ENCODE data around the gene ITGA5.
A peak's percentile ranks its signal among the peaks of the same experiment; 100 is the strongest.

The ITGA5 gene

DNA sequence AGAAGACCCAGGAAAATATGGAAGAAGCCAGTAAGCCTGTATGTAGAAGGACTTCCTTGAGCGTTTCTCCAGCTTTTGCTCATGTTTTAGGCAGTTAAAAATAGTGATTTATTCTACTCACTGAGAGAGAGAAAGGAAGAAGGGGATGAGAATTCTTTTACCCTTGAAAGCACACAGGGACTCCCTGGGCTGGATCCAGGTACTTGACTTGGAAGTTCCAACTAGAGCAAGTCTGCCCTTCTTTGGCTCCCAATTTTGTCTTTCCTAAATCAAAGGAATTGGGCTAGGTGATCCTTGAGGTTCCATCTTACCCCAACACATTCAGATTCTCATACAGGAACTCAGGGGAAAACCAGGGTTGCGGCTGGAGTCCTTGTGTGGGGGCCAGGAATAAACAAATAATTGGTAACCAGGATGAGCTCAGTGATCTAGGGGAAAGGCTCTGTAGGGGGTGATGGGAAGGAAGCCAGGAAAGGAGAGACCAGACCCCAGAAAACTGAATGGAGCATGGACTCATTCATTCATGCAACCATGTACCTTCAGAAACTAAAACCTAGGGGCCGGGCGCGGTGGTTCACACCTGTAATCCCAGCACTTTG lies 11.5 kb upstream of the ITGA5 start:
- DNase-seq: no peak

DNA sequence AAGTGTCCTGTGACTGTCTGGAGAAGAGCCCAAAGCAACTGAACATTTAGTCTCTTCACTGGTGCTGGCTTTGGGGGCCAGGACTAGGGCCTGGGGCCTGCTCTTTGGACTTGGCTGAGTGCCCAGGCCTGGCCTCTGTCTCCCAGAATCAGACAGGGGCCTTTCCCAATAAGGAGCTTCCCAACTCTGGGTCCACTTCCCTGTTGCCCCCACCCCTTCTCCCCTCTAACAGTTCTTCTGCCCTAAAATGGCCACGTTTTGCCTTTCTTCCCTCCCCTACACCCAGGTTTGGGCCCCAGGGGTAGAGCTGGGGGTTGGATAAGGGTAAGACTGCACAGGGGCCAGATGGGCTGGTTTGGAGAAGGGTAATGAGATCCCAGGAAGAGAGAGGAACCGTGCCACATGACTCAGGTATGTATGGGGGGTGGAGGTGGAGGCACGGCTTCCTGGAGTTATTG lies 10.0 kb upstream of the ITGA5 start:
- no peak for DNase-seq

DNA sequence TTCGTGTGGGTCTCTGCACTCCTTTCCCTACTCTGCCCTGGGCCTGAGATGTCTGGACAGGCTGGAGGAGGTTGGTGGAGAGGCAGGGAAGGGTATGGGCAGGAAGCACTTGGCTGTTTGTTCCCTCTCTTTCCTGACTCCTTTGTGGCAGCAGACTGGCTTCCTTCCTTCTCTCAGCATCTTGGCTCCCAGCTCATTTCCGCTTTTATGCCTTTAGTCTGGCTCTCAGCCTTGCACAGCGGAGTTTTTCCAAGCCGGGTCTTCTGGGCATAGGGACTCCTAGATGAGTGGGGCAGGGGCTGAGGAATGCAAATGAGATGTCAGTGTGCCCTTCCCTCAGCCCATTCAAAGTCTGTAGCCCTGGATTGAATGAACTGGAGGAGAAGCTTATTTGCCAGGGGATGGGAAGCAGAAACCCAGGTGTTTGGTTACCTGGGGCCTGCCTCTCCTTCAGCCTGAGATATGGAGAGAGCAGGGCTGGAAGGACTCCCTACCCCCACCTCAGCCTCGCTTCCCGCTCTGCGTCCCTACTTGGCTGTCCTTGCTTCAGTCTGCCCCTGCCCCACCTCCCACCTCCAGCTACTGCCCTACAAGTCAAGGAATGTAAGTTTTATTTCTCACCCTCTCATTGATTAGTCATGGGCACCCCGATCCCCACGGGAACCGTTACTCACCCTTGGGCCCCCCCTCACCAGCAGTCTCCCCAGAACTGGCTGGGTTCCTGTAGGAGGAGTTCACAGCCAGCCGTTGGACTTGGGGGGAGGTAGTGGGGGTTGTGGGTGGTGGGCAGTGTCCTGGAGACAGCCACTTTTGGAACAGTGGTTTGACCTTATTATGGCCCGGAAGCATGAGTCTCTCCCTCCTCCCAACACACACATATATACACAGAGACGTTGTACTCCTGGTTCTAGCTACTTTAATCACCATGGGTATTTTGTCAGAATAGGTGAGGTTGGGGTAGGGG lies 9.3 kb upstream of the ITGA5 start:
- DNase-seq: no peak

DNA sequence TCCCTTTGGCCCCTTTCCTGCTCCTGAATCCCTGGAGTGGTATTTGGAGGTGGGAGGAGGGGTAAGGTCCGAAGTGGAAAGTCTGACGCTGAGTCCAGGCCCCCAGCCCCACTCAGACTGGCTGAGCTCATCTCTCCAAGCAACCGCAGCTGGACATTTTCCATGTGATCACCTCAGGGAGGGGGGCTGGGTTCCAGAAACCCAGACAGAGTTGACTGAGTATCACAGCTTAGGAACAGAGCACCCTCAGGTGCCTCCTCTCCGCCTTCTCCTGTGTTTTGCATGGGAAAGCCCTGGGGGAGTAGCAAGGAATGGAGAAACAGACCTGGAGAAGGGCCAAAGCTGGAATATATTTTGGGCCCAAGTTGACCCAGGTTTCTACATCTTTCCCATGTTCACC lies 8.0 kb upstream of the ITGA5 start:
- DNase-seq: no peak

DNA sequence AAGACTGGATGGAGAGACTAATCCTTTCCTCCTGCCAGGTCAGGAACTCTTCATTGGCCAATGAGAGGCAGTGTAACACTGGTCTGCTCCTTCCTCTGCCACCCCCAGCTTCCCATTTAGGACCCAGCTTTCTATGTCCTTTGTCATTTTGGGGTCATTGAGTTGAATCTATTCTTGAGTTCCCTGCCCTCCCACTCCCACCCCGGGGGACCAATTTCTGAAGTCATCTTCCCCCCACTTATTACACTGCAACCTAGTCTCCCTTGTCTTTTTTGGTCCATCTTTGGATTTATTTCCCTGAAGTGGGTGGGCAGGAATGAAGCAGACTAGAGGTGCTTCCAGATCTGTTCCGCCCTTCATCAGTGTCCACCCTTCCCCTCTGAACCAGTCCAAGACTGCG lies 7.6 kb upstream of the ITGA5 start:
- DNase-seq: no peak

DNA sequence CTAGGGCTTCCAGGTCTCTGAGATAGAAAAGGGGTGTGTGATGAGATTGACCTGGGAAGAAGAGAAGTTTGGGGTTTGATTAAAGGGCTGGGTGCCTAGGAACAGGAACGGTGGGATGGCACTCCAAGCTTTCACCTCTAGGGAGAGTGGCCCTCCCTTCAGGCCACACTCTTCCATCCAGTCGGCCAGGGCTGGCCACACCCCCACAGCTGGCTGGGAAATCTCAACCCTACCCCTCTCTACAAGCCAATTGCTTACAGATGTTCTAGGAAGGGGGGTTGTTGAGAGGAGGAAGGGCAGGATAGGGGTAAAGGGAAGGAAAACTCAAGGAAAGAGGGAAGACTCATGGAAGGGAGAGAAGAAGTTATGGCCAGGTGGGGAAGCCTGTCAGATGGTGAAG lies 6.6 kb upstream of the ITGA5 start:
- no peak for DNase-seq

DNA sequence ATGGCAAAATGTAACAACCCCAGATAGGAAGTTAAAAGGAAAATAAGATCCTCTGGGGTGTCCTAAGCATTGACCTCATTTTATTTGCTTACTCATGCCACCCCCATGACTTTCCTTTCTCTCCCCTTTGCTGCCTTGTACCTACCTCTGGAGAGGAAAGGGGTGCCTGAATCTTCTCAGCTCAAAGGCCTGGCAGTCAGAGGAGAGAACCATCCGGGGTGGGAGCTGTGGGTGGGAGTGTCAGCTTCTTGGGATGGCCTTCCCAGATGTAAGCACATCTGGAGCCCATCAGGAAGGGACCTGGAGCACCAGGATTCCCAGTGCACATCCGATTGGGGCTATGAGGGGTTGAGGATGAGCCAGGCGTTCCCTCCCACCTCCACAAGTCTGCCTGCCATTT lies 5.2 kb upstream of the ITGA5 start:
- no peak for DNase-seq

DNA sequence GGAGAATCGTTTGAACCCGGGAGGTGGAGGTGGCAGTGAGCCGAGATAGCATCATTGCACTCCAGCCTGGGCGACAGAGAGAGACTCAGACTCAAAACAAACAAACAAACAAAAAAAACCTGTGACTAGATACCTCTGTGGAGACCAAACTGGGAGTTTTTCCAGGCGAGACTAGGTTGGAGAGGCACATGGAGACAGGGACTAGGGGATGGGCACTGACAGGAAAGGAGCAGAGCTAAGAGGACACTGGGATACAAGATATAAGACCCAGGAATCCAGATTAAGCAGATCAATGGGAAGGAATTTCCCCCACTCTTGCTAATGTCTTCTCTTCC lies 4.7 kb upstream of the ITGA5 start:
- DNase-seq: no peak

DNA sequence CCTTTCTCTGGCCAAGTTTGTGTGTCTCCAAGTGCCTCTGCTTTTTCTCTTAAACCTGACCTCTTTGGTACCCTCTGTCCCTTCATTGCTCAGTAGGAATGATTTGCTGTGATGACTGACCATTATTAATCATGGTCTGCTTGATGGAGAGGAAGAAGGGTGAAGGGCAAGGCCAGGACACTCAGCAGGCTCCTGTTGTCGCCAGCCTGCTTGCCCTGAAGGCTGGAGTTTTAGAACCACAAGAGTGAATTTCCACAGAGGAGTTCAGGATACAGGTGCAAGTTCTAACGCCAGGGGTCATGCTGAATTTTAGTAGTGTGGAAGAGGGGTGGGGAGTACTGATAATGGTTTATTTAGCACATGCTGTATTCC lies 2.8 kb upstream of the ITGA5 start:
- DNase-seq: no peak

DNA sequence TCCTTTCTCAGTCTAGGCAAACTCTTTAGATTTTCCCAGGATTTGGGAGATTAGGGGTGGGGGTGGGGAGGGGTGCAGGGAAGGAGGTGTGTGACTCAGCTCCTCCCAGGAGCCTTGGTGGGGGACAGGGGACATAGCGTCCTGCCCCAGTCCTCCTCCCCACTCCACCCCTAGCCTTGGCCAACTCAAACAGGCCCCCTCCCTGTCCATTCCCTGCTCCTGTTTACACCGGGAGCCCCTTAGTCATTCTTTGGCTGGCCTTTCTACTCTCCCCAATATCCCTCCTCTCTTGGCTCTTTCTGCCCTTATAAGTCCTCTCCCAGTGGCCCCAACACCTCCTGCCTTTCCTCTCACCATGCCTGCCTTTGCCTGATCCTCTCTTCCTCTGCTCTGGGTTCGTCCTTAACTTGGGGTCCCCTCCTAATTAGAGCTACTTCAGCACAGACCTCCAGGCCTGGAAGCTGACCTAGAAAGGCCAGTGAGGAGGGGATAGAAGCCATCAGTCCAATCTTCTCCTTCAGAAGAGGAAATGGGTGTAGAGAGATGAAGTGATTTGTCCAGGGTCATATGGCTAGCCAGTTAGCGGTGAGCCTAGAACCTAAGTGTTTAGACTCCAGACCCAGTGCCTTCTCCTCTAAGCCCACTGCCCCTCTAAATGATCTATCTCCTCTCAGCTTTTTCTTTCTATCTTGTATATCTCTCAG lies 2.3 kb upstream of the ITGA5 start:
- DNase-seq: no peak

DNA sequence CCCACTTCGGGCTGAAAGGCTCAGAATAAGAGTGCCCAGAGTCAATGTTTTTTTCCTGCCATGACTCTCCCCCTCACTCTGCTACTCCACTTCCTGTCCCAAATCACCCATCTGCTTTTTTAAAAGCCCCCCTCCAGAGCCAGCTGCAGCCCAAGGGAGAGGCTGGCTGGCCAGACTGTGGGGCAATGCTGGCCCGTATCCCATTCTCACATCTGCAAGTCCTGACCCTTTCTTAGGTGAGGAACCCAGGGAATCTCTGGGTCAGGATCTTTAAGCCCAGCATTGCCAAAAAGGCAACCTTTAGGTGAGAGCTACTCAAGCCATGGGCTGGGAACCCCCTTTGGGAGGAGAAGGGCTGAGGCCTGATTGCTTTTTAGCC lies 1.7 kb upstream of the ITGA5 start:
- no peak for DNase-seq

DNA sequence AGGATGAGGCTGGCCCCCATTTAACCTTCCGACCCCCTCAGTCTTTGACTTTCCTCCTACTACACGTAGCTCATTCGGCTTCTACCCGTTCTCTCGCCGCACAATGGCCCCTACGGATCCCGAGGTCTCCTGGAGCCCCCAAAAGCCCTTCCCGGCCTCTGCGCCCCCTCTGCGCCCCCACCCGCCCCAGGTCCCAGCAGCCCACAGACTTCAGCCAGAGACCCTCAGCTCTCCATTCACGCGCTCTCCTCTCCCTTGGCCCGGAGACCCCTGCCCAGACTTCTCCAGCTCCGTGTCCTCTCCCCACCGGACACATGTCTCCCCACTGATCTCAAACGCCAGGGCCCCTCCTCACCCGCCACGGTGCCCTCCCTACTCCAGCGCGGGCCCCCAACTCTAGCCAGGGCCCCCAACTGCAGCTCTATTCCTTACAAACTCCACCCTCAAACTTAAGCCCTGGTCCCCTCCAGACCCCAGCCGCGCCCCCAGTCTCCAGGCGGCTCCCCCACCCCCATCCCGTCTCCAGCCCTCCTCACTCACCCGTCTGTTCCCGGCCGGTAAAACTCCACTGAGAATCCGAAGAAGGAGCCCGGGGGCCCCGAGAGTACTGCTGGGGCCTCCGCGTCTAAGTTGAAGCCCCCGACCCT lies 502 bp downstream of the ITGA5 start:
- DNase-seq: no peak

DNA sequence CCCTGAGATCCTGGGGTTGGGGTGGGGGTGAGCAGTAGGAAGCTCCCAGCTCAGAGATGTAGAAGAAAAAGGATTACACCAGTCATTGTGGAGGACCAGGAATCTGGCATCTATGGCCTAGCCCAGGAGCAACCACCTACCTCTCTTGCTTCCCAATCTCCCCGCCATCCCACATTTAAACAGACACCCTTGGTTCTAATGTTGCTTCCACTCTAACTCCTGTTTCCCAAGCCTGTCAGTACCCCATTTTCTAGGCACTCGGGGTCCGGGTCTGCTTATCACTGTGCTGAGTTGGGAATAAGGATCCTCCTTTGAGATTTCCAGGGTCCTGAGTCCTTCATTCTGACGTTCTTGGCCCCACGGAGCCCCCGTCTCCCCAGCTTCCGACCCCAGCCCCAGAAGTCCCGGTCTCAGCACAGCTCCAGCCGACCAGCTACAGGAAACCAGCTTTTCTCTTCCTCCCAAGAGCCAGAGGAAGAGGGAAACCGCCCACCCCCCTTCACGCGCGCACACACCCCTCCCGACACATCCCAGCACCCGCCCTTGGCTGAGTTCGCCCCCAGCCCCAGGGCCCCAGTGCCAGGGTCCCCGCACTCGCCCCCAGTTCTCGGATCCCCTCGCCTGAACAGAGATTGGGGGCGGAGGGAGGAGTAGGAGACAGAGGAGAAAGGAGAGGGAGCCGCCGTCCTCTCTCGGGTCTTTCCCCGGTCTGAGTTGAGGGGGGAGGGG lies 1.2 kb downstream of the ITGA5 start:
- DNase-seq: no peak

DNA sequence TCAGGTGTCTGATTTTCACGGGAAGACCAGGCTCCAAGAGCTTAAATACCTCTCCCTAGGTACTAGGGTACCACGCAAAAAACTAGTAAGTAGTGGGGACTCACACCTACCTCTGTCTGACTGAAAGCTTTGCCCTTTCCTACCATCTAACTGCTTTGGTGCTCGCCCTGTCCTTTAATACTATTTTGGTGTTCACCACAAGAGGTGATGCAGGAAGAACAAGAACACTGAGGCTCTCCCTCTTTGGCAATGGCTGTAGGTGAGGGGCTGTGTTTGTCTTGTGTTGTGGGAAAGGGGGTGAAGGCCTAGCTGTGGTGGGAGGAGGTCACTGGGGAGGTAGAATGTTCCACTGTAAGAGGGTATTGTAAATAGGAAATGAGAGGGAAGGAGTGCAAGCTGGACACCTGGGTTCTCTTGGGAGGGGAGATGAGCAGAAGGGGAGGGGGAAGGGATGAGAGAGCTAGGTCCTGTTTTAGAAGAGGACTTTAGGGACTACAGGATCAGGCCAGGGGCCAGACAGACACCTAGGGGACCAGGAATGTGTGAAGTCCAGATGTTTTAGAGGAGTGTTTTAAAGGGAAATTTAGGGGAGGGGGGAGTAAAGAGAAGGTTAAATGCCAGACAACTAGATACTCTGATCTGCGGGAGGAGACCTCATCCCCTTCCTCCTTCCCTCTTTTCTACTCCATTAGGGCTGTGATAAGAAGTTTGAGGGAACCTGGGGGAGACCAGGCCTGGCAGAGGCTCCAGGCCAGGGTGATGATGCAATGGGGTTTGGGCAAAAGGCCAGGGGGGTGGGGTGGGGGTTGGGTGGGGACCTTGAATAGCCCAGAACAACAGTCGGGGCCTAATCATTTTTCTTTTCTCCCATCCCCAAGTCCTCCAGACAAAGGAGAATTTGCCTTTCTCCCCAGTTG lies 2.1 kb downstream of the ITGA5 start:
- DNase-seq: no peak

DNA sequence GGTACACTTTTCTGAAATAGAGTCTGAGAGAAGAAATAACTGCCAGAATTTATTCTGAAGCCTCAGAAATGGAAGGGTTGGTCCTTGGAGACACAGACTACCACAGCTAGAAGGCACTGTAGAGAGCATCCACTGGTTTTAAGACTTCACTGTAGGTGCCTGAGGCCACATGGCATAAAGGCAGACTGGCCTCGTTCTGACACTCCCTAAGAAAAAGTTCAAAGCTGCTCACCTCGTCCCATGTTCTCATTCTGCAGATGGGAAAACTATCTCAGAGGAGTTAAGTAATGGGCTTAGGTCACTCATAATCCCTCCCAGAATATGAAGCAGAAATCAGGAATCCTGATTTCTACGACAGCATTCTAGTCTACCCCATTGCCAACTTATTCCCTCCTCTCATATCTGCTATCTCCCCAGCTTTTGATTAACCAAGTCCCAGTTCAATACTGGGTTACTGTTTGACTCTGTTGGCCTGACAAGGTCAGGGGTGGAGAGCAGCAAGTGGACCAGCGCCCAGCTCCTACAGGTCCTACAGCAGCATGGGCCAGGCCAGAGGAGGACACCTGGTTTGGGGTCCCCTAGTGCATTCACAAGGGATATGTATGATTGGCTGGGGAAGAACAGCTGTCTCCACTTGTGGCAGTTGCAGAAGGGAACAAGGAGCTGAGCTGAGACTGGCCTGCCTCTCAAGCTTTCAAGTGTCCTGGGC lies 3.7 kb downstream of the ITGA5 start:
- no peak for DNase-seq

DNA sequence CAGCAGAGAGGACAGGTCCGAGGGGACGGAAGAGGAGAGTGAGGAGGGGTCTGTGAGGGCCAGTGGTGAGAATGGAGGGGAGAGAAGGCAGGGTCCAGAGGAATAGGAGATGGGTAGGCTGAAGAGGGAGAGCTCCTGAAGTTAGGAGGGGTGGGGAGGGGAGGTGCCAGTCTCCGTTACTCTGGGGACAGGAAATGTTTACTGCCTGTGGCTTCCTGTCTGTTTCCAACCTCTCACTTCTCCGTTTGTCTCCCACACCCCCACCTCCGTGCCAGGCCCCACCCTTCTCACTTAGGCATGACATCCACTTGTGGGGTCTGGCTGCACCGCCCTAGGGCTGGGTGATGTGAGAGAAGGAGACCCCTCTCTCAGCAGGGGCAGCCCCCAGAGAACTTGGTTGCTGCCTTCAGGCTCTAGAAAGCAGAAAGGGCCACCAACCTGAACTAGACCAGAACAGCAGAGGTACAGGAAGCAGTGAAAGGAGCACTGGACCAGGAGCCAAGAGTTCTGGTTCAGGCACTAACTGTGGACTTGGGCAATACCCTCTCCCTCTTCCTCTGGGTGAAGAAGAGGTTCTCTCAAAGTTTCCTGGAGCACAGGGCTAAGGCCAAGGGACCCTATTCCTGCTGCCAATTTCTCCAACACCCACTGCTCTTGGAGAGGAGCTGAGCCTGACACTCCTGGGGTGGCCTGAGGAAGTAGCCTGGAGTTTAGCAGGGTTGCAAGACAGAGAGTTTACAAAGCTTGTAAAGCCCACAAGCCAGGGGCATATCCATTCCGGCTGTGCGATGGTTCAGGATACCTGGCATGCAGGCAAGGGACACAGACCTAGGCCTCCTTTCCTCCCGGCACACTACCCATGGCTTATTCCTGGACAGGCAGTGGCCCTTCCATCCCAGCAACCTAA lies 5.5 kb downstream of the ITGA5 start:
- DNase-seq: peak; percentile 57

DNA sequence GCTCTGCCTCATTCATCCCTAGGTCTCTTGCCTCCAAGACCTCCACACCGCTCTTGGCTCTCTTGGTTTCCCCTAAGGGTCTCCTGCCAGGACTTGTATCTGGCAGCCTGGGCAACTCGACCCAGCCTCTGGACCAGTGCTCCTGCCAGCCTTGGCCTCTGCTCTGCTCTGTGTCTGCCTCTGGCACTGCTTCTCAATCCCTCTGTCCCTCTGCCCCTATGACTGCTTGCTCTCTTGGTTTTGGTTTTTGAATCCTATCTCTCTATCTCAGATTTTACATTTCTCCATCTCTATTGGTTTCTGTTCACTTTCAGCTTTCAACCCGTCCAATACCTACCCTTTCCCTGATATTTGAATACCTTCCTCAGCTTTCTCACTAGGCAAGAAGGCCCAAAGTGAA lies 6.3 kb downstream of the ITGA5 start:
- no peak for DNase-seq

DNA sequence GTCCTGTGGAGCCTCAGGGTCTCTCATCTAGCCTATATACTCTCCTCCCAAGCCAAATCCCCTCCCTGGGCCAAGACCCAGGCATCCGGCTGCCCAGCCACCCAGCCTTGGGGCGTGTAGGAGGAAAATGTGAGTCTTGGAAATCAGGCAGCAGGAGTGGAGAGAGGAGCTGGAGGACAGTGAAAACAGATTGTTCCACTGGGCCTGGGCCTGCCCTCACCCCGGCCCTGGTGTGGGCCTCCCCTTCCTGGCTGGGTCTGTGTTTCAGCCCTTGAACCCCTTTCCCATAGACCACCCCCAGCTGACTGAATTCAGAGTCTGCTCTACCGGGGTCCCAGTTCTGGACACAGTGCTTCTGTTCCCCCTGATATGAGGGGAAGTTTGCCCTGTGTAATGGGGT lies 6.7 kb downstream of the ITGA5 start:
- DNase-seq: no peak

DNA sequence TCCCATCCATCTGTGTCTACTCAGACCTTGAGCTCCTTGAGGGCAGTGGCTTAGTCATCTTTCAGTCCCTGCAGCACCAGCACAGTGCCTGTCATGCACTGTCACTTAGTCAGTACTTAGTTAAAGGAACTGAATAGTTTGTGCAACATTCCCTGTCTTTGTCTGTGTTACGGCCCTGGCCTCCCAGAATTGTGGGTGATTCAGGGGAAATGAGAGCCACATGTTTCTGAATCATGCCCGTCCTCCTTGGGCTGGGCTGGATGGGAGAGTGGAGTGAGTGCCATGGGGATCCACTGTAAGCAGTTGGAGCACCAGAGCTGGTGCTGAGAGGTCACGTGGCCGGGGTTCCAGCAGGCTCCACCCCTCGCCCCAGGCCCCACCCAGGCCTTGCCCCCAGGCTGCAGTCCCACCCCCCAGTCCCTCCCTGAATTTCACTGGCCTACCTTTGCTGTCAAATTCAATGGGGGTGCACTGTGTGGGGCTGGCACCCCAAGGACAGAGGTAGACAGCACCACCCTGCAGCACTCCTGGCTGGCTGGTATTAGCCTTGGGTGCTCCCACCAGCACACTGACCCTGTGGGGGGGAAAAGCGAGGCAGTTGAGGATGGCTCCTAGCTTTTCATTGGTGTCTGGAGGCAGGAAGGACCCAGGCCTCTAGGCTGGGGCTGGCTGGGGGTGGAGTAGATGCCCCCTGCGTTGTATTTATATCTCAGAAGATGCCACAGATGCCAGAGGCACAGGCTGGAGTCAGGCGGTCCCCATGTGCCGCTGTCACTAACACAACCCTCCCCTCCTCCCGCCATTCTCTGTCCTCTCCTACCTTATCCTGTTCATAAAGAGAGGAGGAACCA lies 7.5 kb downstream of the ITGA5 start:
- DNase-seq: peak; percentile 16
